Tibial nerve (tissue), 4 donors: ENCODE measurements around the gene CADPS.
"Not testable (repeated sequence)": the region's sequence is repeated elsewhere in the genome, so short reads cannot be mapped to it uniquely, and the experiment has no call there.

Experiments used
- EP300 ChIP-seq, 2 donors: sonication (generic); formaldehyde crosslinking; IDR thresholded peaks; one replicate each; pipeline ENCODE4 v1.6.1; 2017; ENCODE audit warnings: antibody characterized with exemption in 2 of 2, mild to moderate bottlenecking in 1 of 2
- POLR2A ChIP-seq, 2 donors: fragments of 450-650 bp; IDR thresholded peaks; one replicate each; pipeline ENCODE4 v1.6.1; 2017; ENCODE audit warnings: antibody characterized with exemption in 2 of 2, mild to moderate bottlenecking in 2 of 2, moderate library complexity in 2 of 2
- TF ChIP-seq, protein P1 (sequence below), 5 experiments: fragments of 200-600 bp in 3 of 5; fragments of 450-650 bp in 2 of 5; sonication (generic) in 3 of 5; IDR thresholded peaks; one replicate each; pipeline ENCODE4 v1.5.1; 2016 to 2019; ENCODE audit warnings: antibody characterized with exemption in 5 of 5, mild to moderate bottlenecking in 3 of 5, moderate library complexity in 2 of 5

DNA sequence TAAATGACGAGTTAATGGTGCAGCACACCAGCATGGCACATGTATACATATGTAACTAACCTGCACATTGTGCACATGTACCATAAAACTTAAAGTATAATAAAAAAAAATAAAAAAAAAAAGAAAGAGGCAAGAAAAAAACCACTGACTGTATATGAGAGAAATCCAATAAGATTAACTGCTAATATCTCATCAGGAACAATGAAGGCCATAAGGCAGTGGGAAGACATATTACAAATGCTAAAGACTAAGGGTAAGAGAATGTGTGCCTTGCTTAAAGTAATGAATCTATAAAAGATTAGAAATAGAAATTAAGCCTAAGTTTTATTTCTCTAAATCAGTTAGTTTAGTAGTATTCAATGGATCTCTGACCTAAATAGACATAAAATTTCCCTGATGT, 294.7 kb downstream of the CADPS start:
- TF ChIP-seq, protein P1, sequence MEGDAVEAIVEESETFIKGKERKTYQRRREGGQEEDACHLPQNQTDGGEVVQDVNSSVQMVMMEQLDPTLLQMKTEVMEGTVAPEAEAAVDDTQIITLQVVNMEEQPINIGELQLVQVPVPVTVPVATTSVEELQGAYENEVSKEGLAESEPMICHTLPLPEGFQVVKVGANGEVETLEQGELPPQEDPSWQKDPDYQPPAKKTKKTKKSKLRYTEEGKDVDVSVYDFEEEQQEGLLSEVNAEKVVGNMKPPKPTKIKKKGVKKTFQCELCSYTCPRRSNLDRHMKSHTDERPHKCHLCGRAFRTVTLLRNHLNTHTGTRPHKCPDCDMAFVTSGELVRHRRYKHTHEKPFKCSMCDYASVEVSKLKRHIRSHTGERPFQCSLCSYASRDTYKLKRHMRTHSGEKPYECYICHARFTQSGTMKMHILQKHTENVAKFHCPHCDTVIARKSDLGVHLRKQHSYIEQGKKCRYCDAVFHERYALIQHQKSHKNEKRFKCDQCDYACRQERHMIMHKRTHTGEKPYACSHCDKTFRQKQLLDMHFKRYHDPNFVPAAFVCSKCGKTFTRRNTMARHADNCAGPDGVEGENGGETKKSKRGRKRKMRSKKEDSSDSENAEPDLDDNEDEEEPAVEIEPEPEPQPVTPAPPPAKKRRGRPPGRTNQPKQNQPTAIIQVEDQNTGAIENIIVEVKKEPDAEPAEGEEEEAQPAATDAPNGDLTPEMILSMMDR (IDR thresholded peaks at IDR 0.05), result not testable (repeated sequence)
- TF ChIP-seq POLR2A, EP300 (IDR thresholded peaks at IDR 0.05): not testable (repeated sequence)
